Measurements from ENCODE around the gene C1QL1.

The C1QL1 gene

GRCh38 chr17:44911133-44912001 is 56.7 kb downstream of the C1QL1 start:
- no peak for DNase-seq

DNA sequence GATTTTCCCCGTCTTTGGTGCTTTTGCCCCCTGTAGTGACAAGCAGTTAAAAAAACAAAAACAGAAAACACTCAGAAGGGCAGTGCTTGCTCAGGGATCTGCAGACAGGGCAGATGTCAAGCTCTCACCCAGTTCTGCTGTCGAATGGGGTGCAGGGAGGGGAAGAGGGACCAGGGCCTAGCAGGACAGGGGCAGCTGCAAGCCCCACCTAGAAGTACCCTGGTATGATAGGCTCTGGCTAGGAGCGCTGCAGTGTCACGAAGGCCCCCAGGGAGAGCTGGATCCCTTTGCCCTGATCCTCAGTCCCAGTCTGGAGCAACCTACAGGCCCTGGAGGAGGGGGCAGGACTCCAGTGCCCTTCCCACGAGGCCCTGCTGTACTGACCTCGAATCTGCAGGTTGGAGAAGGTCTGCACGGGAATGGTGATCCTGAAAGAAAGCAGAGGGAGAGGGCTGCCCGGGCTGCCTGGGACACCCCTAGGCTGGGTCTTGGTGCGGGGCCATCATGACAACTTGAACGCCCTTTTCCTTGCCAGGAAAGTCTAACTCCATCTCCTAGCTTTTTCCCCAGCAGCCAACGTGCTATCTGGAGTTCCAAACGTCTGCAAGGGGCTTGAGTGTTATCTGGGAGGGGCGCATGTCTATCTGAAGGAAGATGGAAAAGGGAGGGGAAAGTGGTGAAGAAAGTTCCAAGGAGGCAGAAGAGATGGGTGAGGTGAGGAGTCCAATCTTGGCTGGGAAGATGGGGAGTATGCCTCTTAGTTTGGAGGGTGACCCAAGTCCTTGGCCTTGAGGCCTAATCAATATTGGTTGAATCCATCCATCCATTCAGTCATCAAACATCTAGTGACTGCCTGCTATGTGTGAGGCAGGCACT is 57.6 kb downstream of the C1QL1 start:
- no peak for DNase-seq

Measured in NCI-H2227 treated with DMSO at 0.1 percent for 48 hours (cell line).